ENCODE measurements around the gene SCGB1C1. TPM values are rescaled to one million over a fixed set of nuclear protein-coding genes. Genes with fewer than 3 reads are reported as not detected.

Gene SCGB1C1
- total RNA-seq, 1 experiment from 2014 or later, result not detected

DNA sequence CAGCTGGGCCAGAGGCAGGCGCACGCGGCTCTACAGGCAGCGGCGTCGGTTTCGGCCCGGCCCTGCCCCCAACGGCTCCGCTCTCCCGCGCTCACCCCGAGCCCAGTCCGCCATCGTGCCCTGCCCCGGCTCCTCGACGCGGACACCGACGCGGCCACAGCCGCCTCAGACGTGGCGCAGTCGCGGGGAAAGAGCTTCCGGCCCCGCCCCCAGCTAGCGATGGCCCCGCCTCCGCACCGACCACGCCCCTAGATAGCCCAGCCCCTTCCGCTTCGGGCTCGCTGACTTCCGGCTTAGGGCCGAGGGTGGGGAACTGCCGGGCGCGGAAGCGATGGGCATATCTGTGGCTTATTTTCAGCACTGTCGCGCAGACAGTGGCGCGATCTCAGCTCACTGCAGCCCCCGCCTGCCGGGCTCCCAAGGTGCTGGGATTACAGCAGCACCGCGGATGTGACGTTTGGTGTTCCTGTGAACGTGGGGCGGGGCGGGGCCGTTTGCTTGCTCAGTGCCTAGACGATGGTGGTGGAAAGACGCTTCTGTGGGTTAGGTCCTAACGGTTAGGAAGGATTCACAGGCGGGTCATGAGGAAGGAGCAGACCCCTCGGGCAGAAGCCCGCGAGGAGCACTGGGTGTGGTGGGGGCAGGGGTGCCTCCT, 14.5 kb downstream of the SCGB1C1 start, which contains the start of the genes BET1L and RIC8A:
Gene BET1L (minus strand): TSS at position 192 of the 655 bp plus-strand sequence. CDS start 78 bp downstream, at position 114.
Gene RIC8A (plus strand): TSS at position 501 of the 655 bp plus-strand sequence. CDS start 1,147 bp downstream, outside the sequence.
- ATAC-seq, result peak; percentile 82
- Histone ChIP-seq H3K4me1 (ENCODE audit: control insufficient read depth in 1 of 2, insufficient read depth in 2 of 2, low read length in 2 of 2) (peaks cover 16 to 24% of the 10 kb centered on the region in 2 experiments), H3K27ac (ENCODE audit: low read depth, low read length) (peak within 1 kb of the TSS; percentile 94), H4K20me1 (ENCODE audit: insufficient read depth) (no peaks in the 10 kb centered on the region), H3K9ac (ENCODE audit: low read length) (peak within 1 kb of the TSS; percentile 89), H2AFZ (ENCODE audit: low read depth, low read length, poor library complexity, severe bottlenecking) (no peak within 1 kb of the TSS), H3K27me3 (ENCODE audit: insufficient read depth, low read length) (no peaks in the 10 kb centered on the region), H3K4me3 (replicated peaks in 1 of 2; ENCODE audit: low read depth in 1 of 2, low read length in 2 of 2) (peak within 1 kb of the TSS; percentile 76 to 99), H3K4me2 (ENCODE audit: low read length) (peak within 1 kb of the TSS; percentile 91), H3K36me3 (ENCODE audit: control insufficient read depth in 1 of 2, insufficient read depth in 2 of 2, low read length in 2 of 2) (peaks cover 29 to 52% of the 10 kb centered on the region in 2 experiments), H3K9me3 (ENCODE audit: control insufficient read depth in 1 of 2, insufficient read depth in 1 of 2, low read depth in 1 of 2, low read length in 2 of 2) (no peaks in the 10 kb centered on the region), H3K79me2 (ENCODE audit: insufficient read depth, low read length) (peaks cover 69% of the 10 kb centered on the region), H3K9me2 (ENCODE audit: insufficient read depth) (no peaks in the 10 kb centered on the region)
- no TSS peak for BruUV-seq (replicated peaks)
- intact Hi-C loops (cut with micrococcal nuclease), result loop anchor here (1.0 kb wide), 1 partner anchor 29 kb away; the partner anchor contains the start of genes PSMD13 and SIRT3
- ChIA-PET POLR2A (interaction anchor here (1.0 to 1.2 kb wide), 2 partner anchors 148 to 241 kb away, joined by 4 to 7 read pairs; no protein-coding TSS in a partner anchor), CTCF (no interaction called here), RAD21 (ENCODE audit: low non-redundant PET in 1 of 2, low total read pairs in 2 of 2, uncharacterized antibody in 2 of 2, unreplicated experiment in 2 of 2) (no interaction called here)
- peak; percentile 97 for DNase-seq (ENCODE audit: low read depth, low spot score)
- TF ChIP-seq RAD21 (IDR thresholded peaks at IDR 0.05; ENCODE audit: low read depth) (no peak), SIN3A (IDR thresholded peaks at IDR 0.05; ENCODE audit: low read depth) (no peak), ZNF274 (IDR thresholded peaks at IDR 0.05; ENCODE audit: low read depth, low read length) (no peak), YY1 (IDR thresholded peaks at IDR 0.05; ENCODE audit: extremely low read depth, insufficient replicate concordance, low read depth, low read length) (peak; percentile 50), SP1 (IDR thresholded peaks at IDR 0.05; ENCODE audit: low read depth) (no peak), JUND (IDR thresholded peaks at IDR 0.05) (no peak), TCF7L2 (IDR thresholded peaks at IDR 0.05; ENCODE audit: borderline replicate concordance, extremely low read depth, insufficient read depth, insufficient read length) (peak; percentile 69), FOSL1 (IDR thresholded peaks at IDR 0.05; ENCODE audit: low read depth) (no peak), EZH2phosphoT487 (IDR thresholded peaks at IDR 0.05; ENCODE audit: borderline replicate concordance) (no peak), SRF (IDR thresholded peaks at IDR 0.05; ENCODE audit: low read depth) (no peak), CEBPB (IDR thresholded peaks at IDR 0.05; ENCODE audit: low read depth) (no peak), EZH2 (IDR thresholded peaks at IDR 0.05) (no peak), POLR2A (IDR thresholded peaks at IDR 0.05; ENCODE audit: borderline replicate concordance, extremely low read depth, insufficient read depth, insufficient read length) (peak; percentile 75), ZFX (IDR thresholded peaks at IDR 0.05) (peak; percentile 10; the same call in 1 of the 2 replicates), CBX3 (IDR thresholded peaks at IDR 0.05; ENCODE audit: low read depth) (no peak), ELF1 (IDR thresholded peaks at IDR 0.05; ENCODE audit: borderline replicate concordance, low read depth) (no peak), POLR2AphosphoS5 (IDR thresholded peaks at IDR 0.05; ENCODE audit: low read depth, low read length) (peak; percentile 93), EGR1 (IDR thresholded peaks at IDR 0.05; ENCODE audit: low read depth) (no peak)
- TF ChIP-seq, protein P1, sequence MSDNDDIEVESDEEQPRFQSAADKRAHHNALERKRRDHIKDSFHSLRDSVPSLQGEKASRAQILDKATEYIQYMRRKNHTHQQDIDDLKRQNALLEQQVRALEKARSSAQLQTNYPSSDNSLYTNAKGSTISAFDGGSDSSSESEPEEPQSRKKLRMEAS (IDR thresholded peaks at IDR 0.05), result no peak
- TF ChIP-seq, protein P2, sequence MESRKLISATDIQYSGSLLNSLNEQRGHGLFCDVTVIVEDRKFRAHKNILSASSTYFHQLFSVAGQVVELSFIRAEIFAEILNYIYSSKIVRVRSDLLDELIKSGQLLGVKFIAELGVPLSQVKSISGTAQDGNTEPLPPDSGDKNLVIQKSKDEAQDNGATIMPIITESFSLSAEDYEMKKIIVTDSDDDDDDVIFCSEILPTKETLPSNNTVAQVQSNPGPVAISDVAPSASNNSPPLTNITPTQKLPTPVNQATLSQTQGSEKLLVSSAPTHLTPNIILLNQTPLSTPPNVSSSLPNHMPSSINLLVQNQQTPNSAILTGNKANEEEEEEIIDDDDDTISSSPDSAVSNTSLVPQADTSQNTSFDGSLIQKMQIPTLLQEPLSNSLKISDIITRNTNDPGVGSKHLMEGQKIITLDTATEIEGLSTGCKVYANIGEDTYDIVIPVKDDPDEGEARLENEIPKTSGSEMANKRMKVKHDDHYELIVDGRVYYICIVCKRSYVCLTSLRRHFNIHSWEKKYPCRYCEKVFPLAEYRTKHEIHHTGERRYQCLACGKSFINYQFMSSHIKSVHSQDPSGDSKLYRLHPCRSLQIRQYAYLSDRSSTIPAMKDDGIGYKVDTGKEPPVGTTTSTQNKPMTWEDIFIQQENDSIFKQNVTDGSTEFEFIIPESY (IDR thresholded peaks at IDR 0.05; ENCODE audit: extremely low read depth, insufficient replicate concordance, low read length), result no peak
- TF ChIP-seq, protein P3, sequence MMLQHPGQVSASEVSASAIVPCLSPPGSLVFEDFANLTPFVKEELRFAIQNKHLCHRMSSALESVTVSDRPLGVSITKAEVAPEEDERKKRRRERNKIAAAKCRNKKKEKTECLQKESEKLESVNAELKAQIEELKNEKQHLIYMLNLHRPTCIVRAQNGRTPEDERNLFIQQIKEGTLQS (IDR thresholded peaks at IDR 0.05), result no peak
- TF ChIP-seq, protein P4, sequence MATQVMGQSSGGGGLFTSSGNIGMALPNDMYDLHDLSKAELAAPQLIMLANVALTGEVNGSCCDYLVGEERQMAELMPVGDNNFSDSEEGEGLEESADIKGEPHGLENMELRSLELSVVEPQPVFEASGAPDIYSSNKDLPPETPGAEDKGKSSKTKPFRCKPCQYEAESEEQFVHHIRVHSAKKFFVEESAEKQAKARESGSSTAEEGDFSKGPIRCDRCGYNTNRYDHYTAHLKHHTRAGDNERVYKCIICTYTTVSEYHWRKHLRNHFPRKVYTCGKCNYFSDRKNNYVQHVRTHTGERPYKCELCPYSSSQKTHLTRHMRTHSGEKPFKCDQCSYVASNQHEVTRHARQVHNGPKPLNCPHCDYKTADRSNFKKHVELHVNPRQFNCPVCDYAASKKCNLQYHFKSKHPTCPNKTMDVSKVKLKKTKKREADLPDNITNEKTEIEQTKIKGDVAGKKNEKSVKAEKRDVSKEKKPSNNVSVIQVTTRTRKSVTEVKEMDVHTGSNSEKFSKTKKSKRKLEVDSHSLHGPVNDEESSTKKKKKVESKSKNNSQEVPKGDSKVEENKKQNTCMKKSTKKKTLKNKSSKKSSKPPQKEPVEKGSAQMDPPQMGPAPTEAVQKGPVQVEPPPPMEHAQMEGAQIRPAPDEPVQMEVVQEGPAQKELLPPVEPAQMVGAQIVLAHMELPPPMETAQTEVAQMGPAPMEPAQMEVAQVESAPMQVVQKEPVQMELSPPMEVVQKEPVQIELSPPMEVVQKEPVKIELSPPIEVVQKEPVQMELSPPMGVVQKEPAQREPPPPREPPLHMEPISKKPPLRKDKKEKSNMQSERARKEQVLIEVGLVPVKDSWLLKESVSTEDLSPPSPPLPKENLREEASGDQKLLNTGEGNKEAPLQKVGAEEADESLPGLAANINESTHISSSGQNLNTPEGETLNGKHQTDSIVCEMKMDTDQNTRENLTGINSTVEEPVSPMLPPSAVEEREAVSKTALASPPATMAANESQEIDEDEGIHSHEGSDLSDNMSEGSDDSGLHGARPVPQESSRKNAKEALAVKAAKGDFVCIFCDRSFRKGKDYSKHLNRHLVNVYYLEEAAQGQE (IDR thresholded peaks at IDR 0.05; ENCODE audit: low read depth), result no peak
